MM.1S (cell line): ENCODE results near the gene PPAN.

Experiments used
- DNase-seq: peaks from one replicate; pipeline ENCODE4 v3.0.0-alpha.2; 2015
- H2AFZ ChIP-seq: fragments of 300-600 bp; sonication (generic); 2 replicates; pipeline ENCODE4 v1.6.0; 2016; ENCODE audit warnings: antibody characterized with exemption, low read length
- H3F3A ChIP-seq: fragments of 300-600 bp; sonication (generic); 2 replicates; pipeline ENCODE4 v1.6.1; 2016; ENCODE audit warnings: mild to moderate bottlenecking, antibody characterized with exemption, low read length, moderate library complexity, mixed read lengths; ENCODE audit not compliant: insufficient read depth
- H3K27ac ChIP-seq: fragments of 300-600 bp; sonication (generic); 2 replicates; pipeline ENCODE4 v1.5.1; 2016; ENCODE audit warnings: mild to moderate bottlenecking, low read length
- H3K27me3 ChIP-seq: fragments of 300-600 bp; sonication (generic); replicated peaks from 2 replicates; pipeline ENCODE4 v1.6.0; 2016; ENCODE audit warnings: low read length; ENCODE audit not compliant: insufficient read depth
- H3K36me3 ChIP-seq: fragments of 300-600 bp; sonication (generic); replicated peaks from 2 replicates; pipeline ENCODE4 v1.6.1; 2016; ENCODE audit warnings: mild to moderate bottlenecking, low read length, mixed read lengths; ENCODE audit not compliant: insufficient read depth
- H3K4me1 ChIP-seq: fragments of 300-600 bp; sonication (generic); 2 replicates; pipeline ENCODE4 v1.6.1; 2016; ENCODE audit warnings: low read length, mixed read lengths
- H3K4me2 ChIP-seq: fragments of 300-600 bp; sonication (generic); 2 replicates; pipeline ENCODE4 v1.6.0; 2016; ENCODE audit warnings: low read depth, low read length
- H3K4me3 ChIP-seq: fragments of 300-600 bp; sonication (generic); 2 replicates; pipeline ENCODE4 v1.5.1; 2016; ENCODE audit warnings: low read length, mixed read lengths
- H3K79me2 ChIP-seq: fragments of 300-600 bp; sonication (generic); 2 replicates; pipeline ENCODE4 v1.6.1; 2016; ENCODE audit warnings: mixed run types, low read length, mixed read lengths
- H3K9ac ChIP-seq: fragments of 300-600 bp; sonication (generic); 2 replicates; pipeline ENCODE4 v1.6.1; 2016; ENCODE audit warnings: low read length, mixed read lengths
- H3K9me2 ChIP-seq: fragments of 300-600 bp; sonication (generic); replicated peaks from 2 replicates; pipeline ENCODE4 v1.6.1; 2016; ENCODE audit warnings: mild to moderate bottlenecking, low read length, mixed read lengths; ENCODE audit not compliant: insufficient read depth
- H3K9me3 ChIP-seq: fragments of 300-600 bp; sonication (generic); replicated peaks from 2 replicates; pipeline ENCODE4 v1.6.1; 2016; ENCODE audit warnings: mild to moderate bottlenecking, low read length, mixed read lengths; ENCODE audit not compliant: insufficient read depth
- H4K20me1 ChIP-seq: fragments of 300-600 bp; sonication (generic); 2 replicates; pipeline ENCODE4 v1.6.1; 2016; ENCODE audit warnings: mild to moderate bottlenecking, low read length, moderate library complexity, mixed read lengths; ENCODE audit not compliant: insufficient read depth
- CTCF ChIP-seq: fragments of 300-600 bp; sonication (generic); IDR thresholded peaks from 2 replicates; pipeline ENCODE4 v1.5.1; 2016; ENCODE audit warnings: antibody characterized with exemption, low read length, mixed read lengths
- EZH2 ChIP-seq: fragments of 300-600 bp; sonication (generic); optimal IDR thresholded peaks from 2 replicates; pipeline ENCODE3; 2017; ENCODE audit warnings: low read depth, mild to moderate bottlenecking, antibody characterized with exemption, low read length, mixed read lengths
- EZH2phosphoT487 ChIP-seq: fragments of 300-600 bp; sonication (generic); IDR thresholded peaks from 2 replicates; pipeline ENCODE4 v1.6.1; 2018; ENCODE audit warnings: antibody characterized with exemption, low read length

PPAN gene

GRCh38 chr19:10102787-10103236 is 3.4 kb upstream of the PPAN start:
- H3K9ac ChIP-seq, result no peak overlapping the region
- H3K27me3 ChIP-seq, result 0 out of 2 replicates have a peak, but pooled peaks cover 3% of the 10 kb centered on the region
- H4K20me1 ChIP-seq, result no peaks in the 10 kb centered on the region
- no peak for DNase-seq
- TF ChIP-seq CTCF (no peak), EZH2 (no peak), EZH2phosphoT487 (no peak)
- H3K27ac ChIP-seq, result no peak overlapping the region
- no peak overlapping the region for H3K4me3 ChIP-seq
- H3K4me1 ChIP-seq, result peaks cover 12% of the 10 kb centered on the region
- H3K79me2 ChIP-seq, result peaks cover 19% of the 10 kb centered on the region
- no peaks in the 10 kb centered on the region for H3K9me2 ChIP-seq
- no peak overlapping the region for H3K4me2 ChIP-seq
- no peak overlapping the region for H2AFZ ChIP-seq
- H3K36me3 ChIP-seq, result peaks cover 5% of the 10 kb centered on the region
- H3K9me3 ChIP-seq, result no peaks in the 10 kb centered on the region
- no peaks in the 10 kb centered on the region for H3F3A ChIP-seq

- Histone ChIP-seq H3K4me3 (no peak overlapping the region), H2AFZ (no peak overlapping the region), H3K27ac (no peak overlapping the region), H3F3A (no peaks in the 10 kb centered on the region), H3K9me2 (no peaks in the 10 kb centered on the region), H3K4me2 (no peak overlapping the region), H4K20me1 (no peaks in the 10 kb centered on the region), H3K36me3 (peaks cover 9% of the 10 kb centered on the region), H3K27me3 (0 out of 2 replicates have a peak, but pooled peaks cover 3% of the 10 kb centered on the region), H3K79me2 (peaks cover 32% of the 10 kb centered on the region), H3K4me1 (peaks cover 16% of the 10 kb centered on the region), H3K9ac (no peak overlapping the region), H3K9me3 (no peaks in the 10 kb centered on the region)
- TF ChIP-seq CTCF (no peak), EZH2phosphoT487 (no peak), EZH2 (no peak)
- no peak for DNase-seq
Observed at GRCh38 chr19:10104130-10104513, 2.0 kb upstream of the PPAN start.

GRCh38 chr19:10104665-10105508 is 1.3 kb upstream of the PPAN start:
- Histone ChIP-seq H3K79me2 (peaks cover 39% of the 10 kb centered on the region), H3K4me3 (no peak overlapping the region), H4K20me1 (no peaks in the 10 kb centered on the region), H3K4me2 (no peak overlapping the region), H3K36me3 (peaks cover 16% of the 10 kb centered on the region), H3K27me3 (no peaks in the 10 kb centered on the region), H2AFZ (peak overlapping the region; percentile 71; the same call in 1 of the 2 replicates), H3K4me1 (peaks cover 16% of the 10 kb centered on the region), H3K9me2 (no peaks in the 10 kb centered on the region), H3F3A (no peaks in the 10 kb centered on the region), H3K9me3 (no peaks in the 10 kb centered on the region), H3K9ac (no peak overlapping the region), H3K27ac (no peak overlapping the region)
- DNase-seq, result no peak
- no peak for TF ChIP-seq CTCF
- TF ChIP-seq EZH2phosphoT487, result no peak
- TF ChIP-seq EZH2, result no peak
